ENCODE data around the gene STRIP2. TPM values are rescaled to one million over a fixed set of nuclear protein-coding genes. Genes with fewer than 3 reads are reported as not detected.

STRIP2 gene
- total RNA-seq, 1 experiment from 2014 or later, result 10.8 TPM

GRCh38 chr7:129497156-129497555 lies 62.9 kb downstream of the STRIP2 start (continued):
- TF ChIP-seq YY1 (IDR thresholded peaks at IDR 0.05; ENCODE audit: extremely low read depth, insufficient replicate concordance, low read depth, low read length), result no peak
- TF ChIP-seq MAX (IDR thresholded peaks at IDR 0.05), result no peak
- TF ChIP-seq JUND (IDR thresholded peaks at IDR 0.05), result no peak

DNA sequence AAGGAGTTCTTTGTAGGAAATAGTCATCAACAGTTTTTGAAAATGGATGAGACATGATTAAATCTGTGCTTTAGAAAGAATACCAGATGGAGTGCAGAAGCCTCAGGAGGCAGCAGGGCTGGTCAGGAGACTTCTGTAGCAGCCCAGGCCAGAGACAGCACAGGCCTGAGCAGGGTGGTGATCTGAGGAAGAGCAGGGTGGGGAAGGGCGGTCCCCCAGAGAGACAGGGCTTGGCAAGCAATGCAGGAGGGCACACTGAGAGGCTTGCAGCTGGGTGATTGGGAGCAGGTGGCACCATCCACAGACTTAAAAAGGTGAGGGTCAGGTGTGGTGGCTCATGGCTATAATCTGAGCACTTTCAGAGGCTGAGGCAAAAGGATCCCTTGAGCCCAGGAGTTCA lies 63.8 kb downstream of the STRIP2 start:
- no peaks in the 10 kb centered on the region for H3K9me2 ChIP-seq (ENCODE audit: insufficient read depth)
- no peak for TF ChIP-seq JUND (IDR thresholded peaks at IDR 0.05)
- TF ChIP-seq ELF1 (IDR thresholded peaks at IDR 0.05; ENCODE audit: borderline replicate concordance, low read depth), result no peak
- no peak for TF ChIP-seq FOSL1 (IDR thresholded peaks at IDR 0.05; ENCODE audit: low read depth)
- H3K4me3 ChIP-seq (replicated peaks in 1 of 2; ENCODE audit: low read depth in 1 of 2, low read length in 2 of 2), result no peak overlapping the region
- H4K20me1 ChIP-seq (ENCODE audit: insufficient read depth), result no peaks in the 10 kb centered on the region
- ChIA-PET POLR2A (no interaction called here), CTCF (no interaction called here), RAD21 (ENCODE audit: low non-redundant PET in 1 of 2, low total read pairs in 2 of 2, uncharacterized antibody in 2 of 2, unreplicated experiment in 2 of 2) (no interaction called here)
- H2AFZ ChIP-seq (ENCODE audit: low read depth, low read length, poor library complexity, severe bottlenecking), result no peak overlapping the region
- BruUV-seq (replicated peaks), result no TSS peak
- peaks cover under 1 to 17% of the 10 kb centered on the region in 2 experiments; a peak in 2 of 4 replicates for H3K4me1 ChIP-seq (ENCODE audit: control insufficient read depth in 1 of 2, insufficient read depth in 2 of 2, low read length in 2 of 2)
- no peak overlapping the region for H3K27ac ChIP-seq (ENCODE audit: low read depth, low read length)
- no peak for ATAC-seq
- H3K9me3 ChIP-seq (ENCODE audit: control insufficient read depth in 1 of 2, insufficient read depth in 1 of 2, low read depth in 1 of 2, low read length in 2 of 2), result no peaks in the 10 kb centered on the region
- H3K79me2 ChIP-seq (ENCODE audit: insufficient read depth, low read length), result no peaks in the 10 kb centered on the region
- no peak for DNase-seq (ENCODE audit: low read depth, low spot score)
- no peaks in the 10 kb centered on the region for H3K27me3 ChIP-seq (ENCODE audit: insufficient read depth, low read length)
- intact Hi-C loops (cut with micrococcal nuclease), result no loop called here
- H3K9ac ChIP-seq (ENCODE audit: low read length), result no peak overlapping the region
- no peaks in the 10 kb centered on the region for H3K36me3 ChIP-seq (ENCODE audit: control insufficient read depth in 1 of 2, insufficient read depth in 2 of 2, low read length in 2 of 2)
- no peak overlapping the region for H3K4me2 ChIP-seq (ENCODE audit: low read length)

GRCh38 chr7:129499999-129500398 lies 65.8 kb downstream of the STRIP2 start:
- no peaks in the 10 kb centered on the region for H3K79me2 ChIP-seq (ENCODE audit: insufficient read depth, low read length)
- no peaks in the 10 kb centered on the region for H3K9me2 ChIP-seq (ENCODE audit: insufficient read depth)
- ChIA-PET POLR2A (interaction anchor here (1.6 kb wide), 1 partner anchor 10 kb away, joined by 4 read pairs; no protein-coding TSS in a partner anchor), CTCF (no interaction called here), RAD21 (ENCODE audit: low non-redundant PET in 1 of 2, low total read pairs in 2 of 2, uncharacterized antibody in 2 of 2, unreplicated experiment in 2 of 2) (interaction anchor here in 1 of 2 experiments (0.6 kb wide), 1 partner anchor 142 kb away, joined by 3 read pairs; no protein-coding TSS in a partner anchor)
- ATAC-seq (no peak), DNase-seq (ENCODE audit: low read depth, low spot score) (no peak)
- H3K4me3 ChIP-seq (replicated peaks in 1 of 2; ENCODE audit: low read depth in 1 of 2, low read length in 2 of 2), result no peak overlapping the region
- H3K9me3 ChIP-seq (ENCODE audit: control insufficient read depth in 1 of 2, insufficient read depth in 1 of 2, low read depth in 1 of 2, low read length in 2 of 2), result no peaks in the 10 kb centered on the region
- intact Hi-C loops (cut with micrococcal nuclease), result no loop called here
- no peaks in the 10 kb centered on the region for H4K20me1 ChIP-seq (ENCODE audit: insufficient read depth)
- no TSS peak for BruUV-seq (replicated peaks)
- no peaks in the 10 kb centered on the region for H3K27me3 ChIP-seq (ENCODE audit: insufficient read depth, low read length)
- no peak overlapping the region for H3K4me2 ChIP-seq (ENCODE audit: low read length)
- H3K36me3 ChIP-seq (ENCODE audit: control insufficient read depth in 1 of 2, insufficient read depth in 2 of 2, low read length in 2 of 2), result no peaks in the 10 kb centered on the region
- peaks cover 2 to 19% of the 10 kb centered on the region in 2 experiments; a peak in 2 of 4 replicates for H3K4me1 ChIP-seq (ENCODE audit: control insufficient read depth in 1 of 2, insufficient read depth in 2 of 2, low read length in 2 of 2)
- H2AFZ ChIP-seq (ENCODE audit: low read depth, low read length, poor library complexity, severe bottlenecking), result no peak overlapping the region
- no peak overlapping the region for H3K9ac ChIP-seq (ENCODE audit: low read length)
- H3K27ac ChIP-seq (ENCODE audit: low read depth, low read length), result no peak overlapping the region
- TF ChIP-seq POLR2A (IDR thresholded peaks at IDR 0.05; ENCODE audit: borderline replicate concordance, extremely low read depth, insufficient read depth, insufficient read length), result no peak
- no peak for TF ChIP-seq SP1 (IDR thresholded peaks at IDR 0.05; ENCODE audit: low read depth)
- no peak for TF ChIP-seq RAD21 (IDR thresholded peaks at IDR 0.05; ENCODE audit: low read depth)
- TF ChIP-seq EGR1 (IDR thresholded peaks at IDR 0.05; ENCODE audit: low read depth), result no peak
- no peak for TF ChIP-seq CEBPB (IDR thresholded peaks at IDR 0.05; ENCODE audit: low read depth)
- no peak for TF ChIP-seq EZH2phosphoT487 (IDR thresholded peaks at IDR 0.05; ENCODE audit: borderline replicate concordance)
- TF ChIP-seq, protein P1, sequence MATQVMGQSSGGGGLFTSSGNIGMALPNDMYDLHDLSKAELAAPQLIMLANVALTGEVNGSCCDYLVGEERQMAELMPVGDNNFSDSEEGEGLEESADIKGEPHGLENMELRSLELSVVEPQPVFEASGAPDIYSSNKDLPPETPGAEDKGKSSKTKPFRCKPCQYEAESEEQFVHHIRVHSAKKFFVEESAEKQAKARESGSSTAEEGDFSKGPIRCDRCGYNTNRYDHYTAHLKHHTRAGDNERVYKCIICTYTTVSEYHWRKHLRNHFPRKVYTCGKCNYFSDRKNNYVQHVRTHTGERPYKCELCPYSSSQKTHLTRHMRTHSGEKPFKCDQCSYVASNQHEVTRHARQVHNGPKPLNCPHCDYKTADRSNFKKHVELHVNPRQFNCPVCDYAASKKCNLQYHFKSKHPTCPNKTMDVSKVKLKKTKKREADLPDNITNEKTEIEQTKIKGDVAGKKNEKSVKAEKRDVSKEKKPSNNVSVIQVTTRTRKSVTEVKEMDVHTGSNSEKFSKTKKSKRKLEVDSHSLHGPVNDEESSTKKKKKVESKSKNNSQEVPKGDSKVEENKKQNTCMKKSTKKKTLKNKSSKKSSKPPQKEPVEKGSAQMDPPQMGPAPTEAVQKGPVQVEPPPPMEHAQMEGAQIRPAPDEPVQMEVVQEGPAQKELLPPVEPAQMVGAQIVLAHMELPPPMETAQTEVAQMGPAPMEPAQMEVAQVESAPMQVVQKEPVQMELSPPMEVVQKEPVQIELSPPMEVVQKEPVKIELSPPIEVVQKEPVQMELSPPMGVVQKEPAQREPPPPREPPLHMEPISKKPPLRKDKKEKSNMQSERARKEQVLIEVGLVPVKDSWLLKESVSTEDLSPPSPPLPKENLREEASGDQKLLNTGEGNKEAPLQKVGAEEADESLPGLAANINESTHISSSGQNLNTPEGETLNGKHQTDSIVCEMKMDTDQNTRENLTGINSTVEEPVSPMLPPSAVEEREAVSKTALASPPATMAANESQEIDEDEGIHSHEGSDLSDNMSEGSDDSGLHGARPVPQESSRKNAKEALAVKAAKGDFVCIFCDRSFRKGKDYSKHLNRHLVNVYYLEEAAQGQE (IDR thresholded peaks at IDR 0.05; ENCODE audit: low read depth), result no peak
- no peak for TF ChIP-seq ATF3 (IDR thresholded peaks at IDR 0.05)
- no peak for TF ChIP-seq ZFX (IDR thresholded peaks at IDR 0.05)
- no peak for TF ChIP-seq SIN3A (IDR thresholded peaks at IDR 0.05; ENCODE audit: low read depth)
